Measurements from ENCODE around the gene REP15.
"Not testable (repeated sequence)": the region's sequence is repeated elsewhere in the genome, so short reads cannot be mapped to it uniquely, and the experiment has no call there.

Gene REP15

GRCh38 chr12:27696293-27696652 lies at the start of gene REP15:
TSS of gene REP15 (plus strand) at chr12:27696447. CDS start at chr12:27696563, 116 bp downstream.
- H3K27me3 ChIP-seq (replicated peaks; ENCODE audit: control insufficient read depth, insufficient read depth, low read length) = no peaks in the 10 kb centered on the region
- H3K4me3 ChIP-seq (replicated peaks; ENCODE audit: low read depth, low read length) = no peak within 1 kb of the TSS
- H3K36me3 ChIP-seq (ENCODE audit: control insufficient read depth, insufficient read depth, low read length) = no peaks in the 10 kb centered on the region; the same call in 1 of the 2 replicates
- no peak for DNase-seq (ENCODE audit: extremely low read depth, insufficient read length)
- TF ChIP-seq CTCF (IDR thresholded peaks at IDR 0.05; ENCODE audit: insufficient read depth, low read length, poor library complexity, severe bottlenecking) = no peak

GRCh38 chr12:27650011-27650410 lies 46.2 kb upstream of the REP15 start:
- DNase-seq (ENCODE audit: extremely low read depth, insufficient read length) = no peak
- no peaks in the 10 kb centered on the region for H3K27me3 ChIP-seq (replicated peaks; ENCODE audit: control insufficient read depth, insufficient read depth, low read length)
- H3K4me3 ChIP-seq (replicated peaks; ENCODE audit: low read depth, low read length) = no peak overlapping the region
- H3K36me3 ChIP-seq (ENCODE audit: control insufficient read depth, insufficient read depth, low read length) = no peaks in the 10 kb centered on the region
- no peak for TF ChIP-seq CTCF (IDR thresholded peaks at IDR 0.05; ENCODE audit: insufficient read depth, low read length, poor library complexity, severe bottlenecking)

GRCh38 chr12:27651201-27651600 lies 45.0 kb upstream of the REP15 start:
- Histone ChIP-seq H3K27me3 (replicated peaks; ENCODE audit: control insufficient read depth, insufficient read depth, low read length) (no peaks in the 10 kb centered on the region), H3K4me3 (replicated peaks; ENCODE audit: low read depth, low read length) (no peak overlapping the region), H3K36me3 (ENCODE audit: control insufficient read depth, insufficient read depth, low read length) (no peaks in the 10 kb centered on the region)
- no peak for DNase-seq (ENCODE audit: extremely low read depth, insufficient read length)
- no peak for TF ChIP-seq CTCF (IDR thresholded peaks at IDR 0.05; ENCODE audit: insufficient read depth, low read length, poor library complexity, severe bottlenecking)

GRCh38 chr12:27652174-27652763 lies 44.0 kb upstream of the REP15 start:
- no peak for DNase-seq (ENCODE audit: extremely low read depth, insufficient read length)
- Histone ChIP-seq H3K4me3 (replicated peaks; ENCODE audit: low read depth, low read length) (no peak overlapping the region), H3K36me3 (ENCODE audit: control insufficient read depth, insufficient read depth, low read length) (no peaks in the 10 kb centered on the region), H3K27me3 (replicated peaks; ENCODE audit: control insufficient read depth, insufficient read depth, low read length) (no peaks in the 10 kb centered on the region)
- peak; percentile 82 for TF ChIP-seq CTCF (IDR thresholded peaks at IDR 0.05; ENCODE audit: insufficient read depth, low read length, poor library complexity, severe bottlenecking)

- H3K27me3 ChIP-seq (replicated peaks; ENCODE audit: control insufficient read depth, insufficient read depth, low read length) = no peaks in the 10 kb centered on the region
- DNase-seq (ENCODE audit: extremely low read depth, insufficient read length) = no peak
- TF ChIP-seq CTCF (IDR thresholded peaks at IDR 0.05; ENCODE audit: insufficient read depth, low read length, poor library complexity, severe bottlenecking) = no peak
- H3K36me3 ChIP-seq (ENCODE audit: control insufficient read depth, insufficient read depth, low read length) = no peaks in the 10 kb centered on the region; the same call in 1 of the 2 replicates
- H3K4me3 ChIP-seq (replicated peaks; ENCODE audit: low read depth, low read length) = no peak overlapping the region
These were observed 42.6 kb upstream of the REP15 start for GRCh38 chr12:27653661-27654060.

- H3K36me3 ChIP-seq (ENCODE audit: control insufficient read depth, insufficient read depth, low read length); DNase-seq (ENCODE audit: extremely low read depth, insufficient read length): not testable (repeated sequence)
These were observed 40.8 kb upstream of the REP15 start for GRCh38 chr12:27655476-27655875.

More at GRCh38 chr12:27655476-27655875, 40.8 kb upstream of the REP15 start:
- not testable (repeated sequence) for H3K27me3 ChIP-seq (replicated peaks; ENCODE audit: control insufficient read depth, insufficient read depth, low read length); H3K4me3 ChIP-seq (replicated peaks; ENCODE audit: low read depth, low read length)

Data from GM06990 (cell line).